Astrocyte (in vitro differentiated cells and primary cell): ENCODE results near the gene BTNL9.

ENCODE experiments used
- CTCF ChIP-seq: IDR thresholded peaks from 2 replicates; pipeline ENCODE4 v1.5.1; 2011; ENCODE audit warnings: low read depth, mild to moderate bottlenecking, inconsistent platforms, low read length, moderate library complexity; ENCODE audit not compliant: insufficient read depth
- EZH2 ChIP-seq: IDR thresholded peaks from 2 replicates; pipeline ENCODE4 v1.6.1; 2012; ENCODE audit warnings: mild to moderate bottlenecking, low read length, inconsistent platforms; ENCODE audit not compliant: insufficient read depth

GRCh38 chr5:181042722-181043121 lies 2.7 kb downstream of the BTNL9 start:
- TF ChIP-seq CTCF = no peak
- TF ChIP-seq EZH2 = no peak
